K562 (cell line): ENCODE data around the gene VWA3A. TPM values are rescaled to one million over a fixed set of nuclear protein-coding genes. Genes with fewer than 3 reads are reported as not detected.

Experiments used
- ATAC-seq: fragments of 200-7000 bp; cut with Tn5 transposase; 3 replicates; pipeline ENCODE4 v1.9.1; 2020; ENCODE audit warnings: moderate library complexity
- BruUV-seq: library from RNA; stranded (reverse); fragments of 400-500 nt; replicated peaks from 2 replicates; lab custom pipeline; 2021; lab: Mats Ljungman, UMichigan
- CTCF ChIA-PET: fragments of 300-600 bp; formaldehyde crosslinking; extraction: SDS; loops from one replicate; lab custom pipeline; 2021; ENCODE audit warnings: low intra/inter-chr PET ratio; lab: Yijun Ruan, JAX
- POLR2A ChIA-PET: fragments of 300-600, 350-650 bp; sonication (Branson Sonifier 250); formaldehyde crosslinking; extraction: SDS; loops from one replicate; lab custom pipeline; 2021; ENCODE audit warnings: antibody characterized with exemption, inconsistent platforms; lab: Yijun Ruan, JAX
- DNase-seq, 4 experiments: peaks; one replicate each; pipeline versions ENCODE4 v3.0.0 to v3.0.0-alpha.2; 2011 to 2018; ENCODE audit warnings: low spot score in 3 of 4, mixed read lengths in 3 of 4; ENCODE audit errors: extremely low read depth in 1 of 4
- FAIRE-seq: peaks from 2 replicates; lab custom pipeline; 2011; peaks lifted over from hg19 to GRCh38; lab: Jason Lieb, UNC
- H2AFZ ChIP-seq: 2 replicates; pipeline ENCODE4 v1.6.0; 2011; ENCODE audit warnings: low read depth, low read length, control low read depth, inconsistent platforms
- H3K27ac ChIP-seq: fragments of 200-600 bp; 3 replicates; pipeline ENCODE4 v1.8.0; 2011; ENCODE audit warnings: low read depth, mild to moderate bottlenecking, control low read depth, inconsistent platforms, low read length, moderate library complexity, mixed read lengths; ENCODE audit errors: extremely low read depth
- H3K27me3 ChIP-seq, 2 experiments: fragments of 300-600 bp in 1 of 2; 2 replicates in 1 of 2; 3 replicates in 1 of 2; pipeline versions ENCODE4 v1.6.0 to v1.8.0; 2011; ENCODE audit warnings: inconsistent platforms in 2 of 2, low read length in 2 of 2, mild to moderate bottlenecking in 1 of 2, mixed read lengths in 1 of 2, moderate library complexity in 1 of 2; ENCODE audit not compliant: control insufficient read depth in 2 of 2, insufficient read depth in 2 of 2
- H3K36me3 ChIP-seq: fragments of 300-600 bp; 3 replicates; pipeline ENCODE4 v1.8.0; 2011; ENCODE audit warnings: mild to moderate bottlenecking, low read length, inconsistent platforms; ENCODE audit not compliant: control insufficient read depth, insufficient read depth
- H3K4me1 ChIP-seq, 2 experiments: fragments of 200-600 bp in 1 of 2; replicated peaks in 1 of 2; 2 replicates in 1 of 2; 3 replicates in 1 of 2; pipeline versions ENCODE4 v1.5.1 to v1.8.0; 2011; ENCODE audit warnings: inconsistent platforms in 2 of 2, low read length in 2 of 2, mild to moderate bottlenecking in 1 of 2, mixed read lengths in 1 of 2, moderate library complexity in 1 of 2; ENCODE audit not compliant: control insufficient read depth in 2 of 2, insufficient read depth in 2 of 2
- H3K4me2 ChIP-seq: 2 replicates; pipeline ENCODE4 v1.6.1; 2011; ENCODE audit warnings: low read length, control low read depth, inconsistent platforms, mixed read lengths; ENCODE audit not compliant: insufficient read depth
- H3K4me3 ChIP-seq: fragments of 200-600 bp; sonication (generic), shearing (Covaris generic); 2 replicates; pipeline ENCODE4 v1.5.1; 2016; ENCODE audit warnings: control low read depth, inconsistent platforms
- H3K79me2 ChIP-seq: fragments of 200-600 bp; 3 replicates; pipeline ENCODE4 v1.8.0; 2011; ENCODE audit warnings: low read length, inconsistent platforms; ENCODE audit not compliant: control insufficient read depth, insufficient read depth
- H3K9ac ChIP-seq, 2 experiments: 2 replicates each; pipeline versions ENCODE4 v1.6.0 to v1.6.1; 2011; ENCODE audit warnings: low read depth in 2 of 2, low read length in 2 of 2, control low read depth in 1 of 2, inconsistent platforms in 1 of 2, mild to moderate bottlenecking in 1 of 2, mixed read lengths in 1 of 2; ENCODE audit not compliant: insufficient read depth in 1 of 2
- H3K9me1 ChIP-seq: one replicate; pipeline ENCODE4 v1.6.0; 2011; ENCODE audit warnings: inconsistent platforms, mild to moderate bottlenecking, low read length, moderate library complexity; ENCODE audit not compliant: control insufficient read depth, insufficient read depth
- H3K9me3 ChIP-seq: replicated peaks from 2 replicates; pipeline ENCODE4 v1.5.1; 2011; ENCODE audit warnings: low read depth, low read length, inconsistent platforms; ENCODE audit not compliant: control insufficient read depth, insufficient read depth
- H4K20me1 ChIP-seq: replicated peaks from 2 replicates; pipeline ENCODE4 v1.6.1; 2011; ENCODE audit warnings: low read length, inconsistent platforms, mixed read lengths; ENCODE audit not compliant: control insufficient read depth, insufficient read depth
- FIP1L1 ChIP-seq: fragments of 200-400 bp; formaldehyde crosslinking; IDR thresholded peaks from 2 replicates; pipeline ENCODE4 v1.6.1; 2018; ENCODE audit warnings: mild to moderate bottlenecking, low read depth, low read length; ENCODE audit not compliant: poor library complexity, severe bottlenecking
- FOSL1 ChIP-seq: fragments of 200-800 bp; sonication (Bioruptor generic); conservative IDR thresholded peaks from 2 replicates; pipeline ENCODE4 v1.6.1; 2016; ENCODE audit warnings: missing genetic modification characterization, missing compliant biosample characterization
- HDAC3 ChIP-seq: fragments of 450-650 bp; IDR thresholded peaks from 2 replicates; pipeline ENCODE4 v1.6.1; 2018; ENCODE audit warnings: borderline replicate concordance, mild to moderate bottlenecking, moderate library complexity; ENCODE audit not compliant: partially characterized antibody
- HEY1 ChIP-seq: fragments of 250-450 bp; sonication (Bioruptor Pico); IDR thresholded peaks from 2 replicates; pipeline ENCODE4 v1.5.0; 2020; ENCODE audit warnings: mild to moderate bottlenecking, moderate library complexity, borderline replicate concordance
- ILK ChIP-seq: fragments of 450-650 bp; IDR thresholded peaks from 2 replicates; pipeline ENCODE4 v1.6.1; 2016; ENCODE audit warnings: missing genetic modification characterization, low read depth, mild to moderate bottlenecking, missing compliant biosample characterization, moderate library complexity, borderline replicate concordance
- IRF2 ChIP-seq: sonication (generic); formaldehyde crosslinking; IDR thresholded peaks from 2 replicates; pipeline ENCODE4 v1.8.1; 2022; ENCODE audit warnings: mild to moderate bottlenecking, missing genetic modification reagents
- NFATC3 ChIP-seq: fragments of 450-650 bp; IDR thresholded peaks from 2 replicates; pipeline ENCODE4 v1.6.1; 2017; ENCODE audit warnings: mild to moderate bottlenecking
- NFE2 ChIP-seq: IDR thresholded peaks from 2 replicates; pipeline ENCODE4 v1.6.1; 2014; ENCODE audit warnings: antibody characterized with exemption, low read depth
- NR2F6 ChIP-seq: fragments of 450-650 bp; formaldehyde crosslinking; IDR thresholded peaks from 2 replicates; pipeline ENCODE4 v1.4.0; 2020; ENCODE audit warnings: mild to moderate bottlenecking
- PHB ChIP-seq: fragments of 250-450 bp; sonication (Bioruptor Pico); IDR thresholded peaks from 2 replicates; pipeline ENCODE4 v1.5.0; 2021
- PTTG1 ChIP-seq: fragments of 450-650 bp; IDR thresholded peaks from 2 replicates; pipeline ENCODE4 v1.6.1; 2016; ENCODE audit warnings: low read depth, mild to moderate bottlenecking, missing genetic modification characterization, missing compliant biosample characterization
- SREBF2 ChIP-seq: sonication (generic); formaldehyde crosslinking; IDR thresholded peaks from 2 replicates; pipeline ENCODE4 v1.4.0; 2020; ENCODE audit warnings: mild to moderate bottlenecking, missing genetic modification reagents
- TAF7 ChIP-seq: fragments of 450-650 bp; IDR thresholded peaks from 2 replicates; pipeline ENCODE4 v1.6.1; 2016; ENCODE audit warnings: missing genetic modification characterization, missing compliant biosample characterization
- TAL1 ChIP-seq: fragments of 450-650 bp; IDR thresholded peaks from 2 replicates; pipeline ENCODE4 v1.6.1; 2016; ENCODE audit warnings: mild to moderate bottlenecking
- TOE1 ChIP-seq, 2 experiments: fragments of 450-650 bp in 1 of 2; sonication (generic) in 1 of 2; formaldehyde crosslinking in 1 of 2; IDR thresholded peaks; 2 replicates each; pipeline versions ENCODE4 v1.7.1 to v1.8.0; 2016 to 2022; ENCODE audit warnings: borderline replicate concordance in 2 of 2, mild to moderate bottlenecking in 2 of 2, antibody characterized with exemption in 1 of 2, inconsistent platforms in 1 of 2, low read depth in 1 of 2, missing genetic modification reagents in 1 of 2, moderate library complexity in 1 of 2
- ZBTB11 ChIP-seq, 3 experiments: fragments of 200-800 bp in 1 of 3; fragments of 250-450 bp in 1 of 3; fragments of 450-650 bp in 1 of 3; sonication (Bioruptor Pico) in 1 of 3; sonication (Bioruptor generic) in 1 of 3; formaldehyde crosslinking in 1 of 3; IDR thresholded peaks; 2 replicates each; pipeline versions ENCODE4 v1.6.1 to v1.8.0; 2016 to 2022; ENCODE audit warnings: mild to moderate bottlenecking in 2 of 3, missing genetic modification characterization in 2 of 3, missing compliant biosample characterization in 1 of 3, moderate library complexity in 1 of 3
- ZNF445 ChIP-seq: fragments of 250-450 bp; sonication (Bioruptor Pico); IDR thresholded peaks from 2 replicates; pipeline ENCODE4 v1.4.0; 2020; ENCODE audit warnings: low read depth, mild to moderate bottlenecking, moderate library complexity
- in situ Hi-C: fragments of 300-500 bp; cut with MboI; formaldehyde crosslinking; loops from 4 replicates; pipeline ENCODE4 v1.15.0; 2018; ENCODE audit warnings: inconsistent platforms, mixed read lengths
- intact Hi-C: fragments of 100-400 bp; cut with micrococcal nuclease; formaldehyde crosslinking; loops from 2 replicates; pipeline ENCODE4 v1.14.2; 2022
- polyA plus RNA-seq, 8 experiments: library from polyadenylated mRNA; depleted of rRNA in 4 of 8; stranded (reverse) in 5 of 8; unstranded in 3 of 8; fragments of >200 nt; fragmentation: Nextera tagmentation in 2 of 8; fragmentation: Illumina TruSeq in 1 of 8; extraction: Ambion mirVana in 2 of 8; extraction: Trizol in 1 of 8; gene quantifications; 2 replicates each; pipeline versions ENCODE4 v1.2.1 to v1.2.3, GENCODE V29; 2011 to 2014; ENCODE audit warnings: inconsistent platforms in 1 of 8, missing spikeins in 1 of 8
- total RNA-seq, 7 experiments: library from RNA; depleted of rRNA in 6 of 7; stranded (reverse); fragments of >200 nt in 6 of 7; fragmentation: Illumina TruSeq in 2 of 7; extraction: Trizol in 2 of 7; gene quantifications; 2 replicates each; pipeline versions ENCODE4 v1.2.1 to v1.2.3, GENCODE V29; 2011 to 2021; ENCODE audit warnings: low replicate concordance in 1 of 7

VWA3A gene
- total and polyA plus RNA-seq, 9 of the 15 experiments (the other 6 are each of a cell fraction or from before 2014, with no cell fraction given), result not detected

DNA sequence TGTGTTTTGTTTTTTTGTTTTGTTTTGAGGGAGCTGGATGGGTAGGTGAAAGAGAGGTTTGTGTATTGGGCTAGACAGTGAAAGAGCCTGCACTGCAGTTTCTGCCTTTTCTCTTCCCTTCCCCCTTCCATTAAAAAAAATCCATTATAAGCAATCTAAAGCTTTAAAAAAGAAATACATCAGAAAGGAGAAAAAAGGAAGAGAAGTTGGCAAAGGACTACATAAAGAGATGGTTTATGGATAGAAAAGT is 103.0 kb downstream of the VWA3A start:
- no peaks in the 10 kb centered on the region; the same call in 2 of the 3 replicates for H3K79me2 ChIP-seq
- no peaks in the 10 kb centered on the region for H3K27me3 ChIP-seq
- H3K9ac ChIP-seq, result peak overlapping the region; percentile 16 to 47; a peak in 1 of 4 replicates
- in situ Hi-C loops (no loop called here), intact Hi-C loops (loop anchor here (5.0 kb wide), 2 partner anchors 177 to 1038 kb away; partner anchors contain the start of genes CDR2 and LDAF1)
- H3K4me1 ChIP-seq, result peaks cover 20 to 22% of the 10 kb centered on the region in 2 experiments; a peak in 4 of 5 replicates
- H3K27ac ChIP-seq, result 0 out of 3 replicates have a peak overlapping the region, but pooled peaks have one; percentile 20
- no peak for ATAC-seq
- ChIA-PET POLR2A (interaction anchor here (0.6 to 1.1 kb wide), 2 partner anchors 55 to 103 kb away, joined by 7 read pairs; no protein-coding TSS in a partner anchor), CTCF (interaction anchor here (3.1 kb wide), 1 partner anchor 102 kb away, joined by 49 read pairs; the partner anchor contains the start of gene POLR3E)
- H4K20me1 ChIP-seq, result no peaks in the 10 kb centered on the region
- H3K4me3 ChIP-seq, result no peak overlapping the region; the same call in 1 of the 2 replicates
- 0 out of 2 replicates have a peak overlapping the region, but pooled peaks have one; percentile 11 for H2AFZ ChIP-seq
- no peaks in the 10 kb centered on the region for H3K9me1 ChIP-seq
- no peaks in the 10 kb centered on the region for H3K9me3 ChIP-seq
- H3K4me2 ChIP-seq, result peak overlapping the region; percentile 93; the same call in 1 of the 2 replicates
- H3K36me3 ChIP-seq, result no peaks in the 10 kb centered on the region; the same call in 2 of the 3 replicates
- FAIRE-seq, result no peak
- BruUV-seq, result no TSS peak
- DNase-seq, result no peak
- TF ChIP-seq TOE1 (IDR thresholded peaks at IDR 0.05; ENCODE audit: borderline replicate concordance) (0 out of 2 replicates have a peak, but pooled peaks have one; percentile 20), TOE1 (CRISPR knock-in tag; IDR thresholded peaks at IDR 0.05; ENCODE audit: borderline replicate concordance, low read depth) (no peak), PTTG1 (no peak), TAF7 (no peak), NR2F6 (CRISPR knock-in tag) (no peak), ILK (tag) (no peak), NFE2 (no peak), ZBTB11 (CRISPR knock-in tag; IDR thresholded peaks at IDR 0.05) (peak in 1 of 3 experiments; percentile 56; a peak in 1 of 6 replicates), FOSL1 (tag) (0 out of 2 replicates have a peak, but pooled peaks have one; percentile 3), FIP1L1 (no peak), HDAC3 (peak; percentile 15), TAL1 (0 out of 2 replicates have a peak, but pooled peaks have one; percentile 9), HEY1 (CRISPR knock-in tag) (0 out of 2 replicates have a peak, but pooled peaks have one; percentile 6), IRF2 (CRISPR knock-in tag) (no peak), NFATC3 (no peak), ZNF445 (CRISPR knock-in tag) (no peak), PHB (CRISPR knock-in tag) (no peak), SREBF2 (CRISPR knock-in tag) (no peak)
